HUDEP-2 (cell line): ENCODE data around the gene OR2A5.
"Not testable (repeated sequence)": the region's sequence is repeated elsewhere in the genome, so short reads cannot be mapped to it uniquely, and the experiment has no call there.

ENCODE experiments used
- DNase-seq, 76 experiments: peaks; one replicate each; lab custom pipeline; 2025; ENCODE audit not compliant: unreplicated experiment in 76 of 76; lab: John Stamatoyannopoulos, UW

The OR2A5 gene

GRCh38 chr7:144032985-144033709 is 15.6 kb upstream of the OR2A5 start:
- no peak for DNase-seq

- DNase-seq: no peak
Observed at GRCh38 chr7:144035385-144035784, 13.4 kb upstream of the OR2A5 start.

- DNase-seq: no peak
Observed at GRCh38 chr7:144036302-144036885, 12.4 kb upstream of the OR2A5 start.

GRCh38 chr7:144037414-144038035 is 11.2 kb upstream of the OR2A5 start:
- no peak for DNase-seq

GRCh38 chr7:144038887-144039286 is 9.9 kb upstream of the OR2A5 start:
- DNase-seq: no peak

- no peak for DNase-seq
Observed at GRCh38 chr7:144049491-144049890, 743 bp downstream of the OR2A5 start.

GRCh38 chr7:144050093-144050492 is 1.3 kb downstream of the OR2A5 start:
- DNase-seq: no peak

- DNase-seq: not testable (repeated sequence)
Observed at GRCh38 chr7:144050884-144051283, 2.1 kb downstream of the OR2A5 start.

GRCh38 chr7:144057954-144058353 is 9.2 kb downstream of the OR2A5 start:
- DNase-seq: no peak

- DNase-seq: peak in 5 of 76 experiments; percentile 0 to 20 (median 2)
Observed at GRCh38 chr7:144063710-144064109, 15.0 kb downstream of the OR2A5 start.

- no peak for DNase-seq
Observed at GRCh38 chr7:144069511-144069910, 20.8 kb downstream of the OR2A5 start, which contains the start of gene OR2A25. Gene OR2A25, plus strand, starts transcription at chr7:144069811. Its CDS starts 4,409 bp downstream, at chr7:144074220.

- no peak for DNase-seq
Observed at GRCh38 chr7:144069953-144070352, 21.2 kb downstream of the OR2A5 start.

- DNase-seq: no peak
Observed at GRCh38 chr7:144074374-144074773, 25.6 kb downstream of the OR2A5 start.

- no peak for DNase-seq
Observed at GRCh38 chr7:144085978-144086377, 37.2 kb downstream of the OR2A5 start, which contains the start of gene OR2A12. Gene OR2A12, plus strand, starts transcription at chr7:144086278. Its CDS starts 8,830 bp downstream, at chr7:144095108.

GRCh38 chr7:144086730-144087129 is 38.0 kb downstream of the OR2A5 start:
- DNase-seq: no peak

GRCh38 chr7:144087230-144087629 is 38.5 kb downstream of the OR2A5 start:
- DNase-seq: no peak

GRCh38 chr7:144090667-144091066 is 41.9 kb downstream of the OR2A5 start:
- DNase-seq: no peak

GRCh38 chr7:144098776-144099175 is 50.0 kb downstream of the OR2A5 start:
- DNase-seq: no peak

- DNase-seq: no peak
Observed at GRCh38 chr7:144100607-144101006, 51.9 kb downstream of the OR2A5 start.

- no peak for DNase-seq
Observed at GRCh38 chr7:144102041-144102440, 53.3 kb downstream of the OR2A5 start.

- no peak for DNase-seq
Observed at GRCh38 chr7:144105211-144105610, 56.5 kb downstream of the OR2A5 start.
